CD4-positive, alpha-beta T cell treated with Interferon gamma for 1 hour (primary cell): ENCODE data around the gene WNT5B.

ENCODE experiments used
- DNase-seq: peaks from one replicate; pipeline ENCODE4 v3.0.0-alpha.2; 2020

Gene WNT5B

GRCh38 chr12:1656902-1657301 is 27.9 kb downstream of the WNT5B start:
- DNase-seq: no peak

DNA sequence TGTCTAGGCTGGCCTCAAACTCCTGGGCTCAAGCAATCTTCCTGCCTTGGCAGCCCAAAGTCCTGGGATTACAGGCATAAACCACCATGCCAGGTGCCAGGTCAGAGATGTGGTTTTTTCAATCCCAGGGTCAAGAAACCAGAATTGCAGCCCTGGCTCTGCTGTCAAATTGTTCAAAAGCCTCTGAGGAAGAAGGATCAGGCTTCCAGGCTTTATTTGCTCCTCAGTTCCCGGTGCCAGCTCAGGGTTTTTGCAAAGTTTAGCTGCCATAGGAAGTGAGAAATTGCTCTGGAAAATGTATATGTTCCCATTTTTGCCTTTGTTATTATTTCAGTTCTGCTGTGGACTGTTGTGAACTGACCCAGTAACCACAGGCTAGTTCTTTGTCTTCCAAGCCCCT is 28.7 kb downstream of the WNT5B start:
- DNase-seq: no peak

- DNase-seq: peak; percentile 53
These were observed 31.5 kb downstream of the WNT5B start for GRCh38 chr12:1660304-1661187.

DNA sequence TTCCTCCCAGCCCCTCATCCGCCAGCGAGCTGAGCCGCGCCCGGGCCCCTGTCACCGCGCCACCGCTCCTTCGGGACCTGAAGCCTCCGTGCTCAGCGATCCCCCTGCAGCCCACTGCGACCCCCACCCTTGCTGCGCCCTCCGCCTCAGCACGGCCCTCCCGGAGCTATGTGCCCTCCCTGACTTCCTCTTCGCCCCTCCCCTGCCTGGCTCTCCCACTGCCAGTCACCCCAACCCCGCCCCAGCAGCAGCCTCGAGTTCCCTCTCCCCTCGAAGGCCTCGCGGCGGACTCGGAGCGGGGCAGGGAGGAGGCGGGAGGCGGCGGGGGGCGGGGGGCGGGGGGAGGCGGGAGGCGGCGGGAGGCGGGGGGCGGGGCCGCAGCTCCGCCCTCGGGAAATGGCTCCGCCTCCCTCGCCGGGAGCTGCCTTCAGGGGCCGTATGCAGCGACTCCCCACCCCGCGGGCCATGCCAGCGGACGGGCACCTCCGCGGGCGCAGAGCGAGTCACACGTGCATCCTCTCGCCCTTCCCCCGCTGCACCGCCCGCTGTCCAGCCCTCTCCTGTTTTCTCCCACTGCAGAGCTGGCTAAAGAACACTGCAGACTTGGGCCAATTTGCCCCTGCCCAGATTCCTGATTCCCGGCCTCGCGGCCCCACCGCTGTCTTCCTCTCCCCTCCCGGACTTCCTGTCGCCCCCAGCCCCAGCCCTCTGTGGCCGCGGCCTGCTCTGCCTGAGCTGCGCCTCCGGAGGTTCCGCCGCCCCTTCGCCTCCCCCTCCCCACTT is 32.7 kb downstream of the WNT5B start:
- peak; percentile 90 for DNase-seq

DNA sequence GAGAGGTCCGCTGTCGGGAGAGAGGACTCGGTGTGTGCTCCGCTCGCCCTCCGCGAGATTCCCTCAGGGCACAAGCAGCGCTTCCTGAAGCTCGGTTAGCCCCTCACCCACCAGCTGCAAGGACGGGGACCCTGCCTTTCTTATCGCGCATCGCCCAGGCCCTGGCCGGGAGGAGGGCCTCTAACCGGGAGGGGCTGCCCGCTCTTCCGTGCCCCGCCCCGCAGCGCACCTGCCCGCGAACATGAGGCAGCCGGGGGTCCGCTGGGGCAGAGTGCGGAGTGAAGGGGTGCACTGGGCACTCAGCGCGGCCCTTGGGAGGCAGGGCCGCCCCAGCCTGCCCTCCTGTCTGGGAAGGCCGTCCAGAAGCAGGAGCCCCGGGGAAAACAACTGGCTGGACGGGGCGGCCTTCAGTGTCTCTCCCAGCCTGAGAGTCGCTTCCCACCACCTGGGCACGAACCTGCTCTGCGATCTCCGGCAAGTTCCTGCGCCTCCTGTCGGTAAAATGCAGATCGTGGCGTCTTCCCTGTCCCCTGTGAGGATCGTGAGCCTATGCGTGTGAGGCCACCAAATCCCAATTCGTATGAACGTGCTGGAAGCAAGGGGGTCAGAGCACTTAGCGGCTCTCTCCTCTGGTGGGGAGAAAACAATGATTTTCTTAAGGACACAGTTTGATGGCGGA is 33.9 kb downstream of the WNT5B start:
- no peak for DNase-seq

DNA sequence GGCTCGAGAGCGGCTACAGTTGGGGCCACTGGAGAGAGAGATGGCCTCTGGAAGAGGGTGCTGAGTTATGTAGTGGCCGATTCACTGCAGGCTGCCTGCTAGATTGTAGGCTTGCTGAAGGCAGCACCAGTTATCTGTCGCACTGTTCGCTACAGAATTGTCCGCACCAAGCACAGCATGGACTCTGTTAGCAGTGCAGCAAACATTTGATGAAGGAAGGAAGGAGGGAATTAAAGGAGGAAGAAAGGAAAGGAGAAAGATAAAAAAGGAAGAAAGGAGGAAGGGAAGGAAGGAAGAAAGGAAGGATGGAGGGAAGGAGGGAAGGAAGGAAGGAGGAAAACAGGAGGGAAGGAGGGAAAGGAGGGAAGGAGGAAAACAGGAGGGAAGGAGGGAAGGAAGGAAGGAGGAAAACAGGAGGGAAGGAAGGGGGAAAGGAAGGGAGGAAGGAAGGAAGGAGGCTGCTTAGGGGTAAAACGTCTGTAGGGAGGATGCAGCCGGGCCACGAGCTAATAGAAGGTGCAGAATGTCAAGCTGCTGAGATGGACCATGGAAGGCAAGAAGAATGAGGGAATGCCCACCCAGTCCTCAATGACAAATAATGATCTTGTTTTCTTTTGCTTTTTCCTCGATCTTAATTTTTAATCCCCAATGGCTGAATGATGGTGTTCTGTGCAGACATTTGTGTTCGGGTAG is 34.6 kb downstream of the WNT5B start:
- no peak for DNase-seq

DNA sequence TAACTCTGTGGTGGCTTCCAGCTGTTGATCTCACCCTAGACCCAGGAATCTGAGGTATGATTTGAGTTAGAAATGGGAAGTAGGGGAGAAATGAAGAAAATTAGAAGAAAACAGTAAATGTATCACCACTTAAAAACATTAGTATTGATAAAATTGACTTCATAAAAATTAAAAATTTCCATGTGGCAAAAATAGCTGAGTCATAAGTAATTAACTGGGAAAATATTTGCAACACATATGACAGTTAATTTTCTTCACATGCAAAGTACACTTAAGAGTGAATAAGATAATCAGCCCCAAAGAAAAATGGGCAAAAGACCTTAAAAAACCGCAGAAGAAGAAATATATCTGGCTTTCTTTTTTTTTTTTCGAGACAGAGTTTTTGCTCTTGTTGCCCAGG is 36.3 kb downstream of the WNT5B start:
- DNase-seq: no peak

GRCh38 chr12:1666215-1666614 is 37.2 kb downstream of the WNT5B start:
- no peak for DNase-seq

- DNase-seq: no peak
These were observed 37.7 kb downstream of the WNT5B start for GRCh38 chr12:1666685-1667162.

DNA sequence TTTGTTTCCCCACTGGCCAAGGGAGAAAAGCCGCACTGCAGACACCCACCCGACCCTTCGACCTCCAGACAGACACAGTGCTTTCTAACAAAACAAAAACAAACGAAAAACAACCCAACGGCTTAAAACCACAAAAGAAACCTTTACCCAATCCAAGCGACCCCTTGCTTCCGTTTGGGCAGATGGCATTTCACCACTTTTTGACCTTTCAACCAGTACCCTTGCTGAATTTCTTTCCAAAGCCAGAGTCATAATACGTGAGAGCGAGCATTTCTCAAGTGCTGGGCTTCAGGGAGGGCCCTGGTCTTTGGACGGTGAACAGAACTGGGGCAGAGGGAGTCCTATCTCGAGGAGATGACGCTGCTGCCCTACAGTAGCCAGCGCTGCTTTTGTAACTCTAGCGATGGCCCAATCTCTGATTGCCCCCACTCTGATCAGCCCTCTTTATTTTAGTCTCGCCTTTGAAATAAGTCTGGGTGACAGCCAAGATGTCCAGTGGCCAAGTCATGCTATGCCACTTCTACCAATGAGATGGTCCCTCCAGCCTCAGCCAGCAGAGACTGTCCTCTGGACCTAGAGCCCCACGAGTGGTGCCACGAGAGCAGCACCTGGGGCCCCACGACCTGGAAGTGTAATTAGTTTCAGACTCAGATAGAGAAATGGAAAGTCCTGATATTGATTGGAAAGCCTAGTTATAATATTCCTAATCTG is 40.0 kb downstream of the WNT5B start:
- peak; percentile 6 for DNase-seq

DNA sequence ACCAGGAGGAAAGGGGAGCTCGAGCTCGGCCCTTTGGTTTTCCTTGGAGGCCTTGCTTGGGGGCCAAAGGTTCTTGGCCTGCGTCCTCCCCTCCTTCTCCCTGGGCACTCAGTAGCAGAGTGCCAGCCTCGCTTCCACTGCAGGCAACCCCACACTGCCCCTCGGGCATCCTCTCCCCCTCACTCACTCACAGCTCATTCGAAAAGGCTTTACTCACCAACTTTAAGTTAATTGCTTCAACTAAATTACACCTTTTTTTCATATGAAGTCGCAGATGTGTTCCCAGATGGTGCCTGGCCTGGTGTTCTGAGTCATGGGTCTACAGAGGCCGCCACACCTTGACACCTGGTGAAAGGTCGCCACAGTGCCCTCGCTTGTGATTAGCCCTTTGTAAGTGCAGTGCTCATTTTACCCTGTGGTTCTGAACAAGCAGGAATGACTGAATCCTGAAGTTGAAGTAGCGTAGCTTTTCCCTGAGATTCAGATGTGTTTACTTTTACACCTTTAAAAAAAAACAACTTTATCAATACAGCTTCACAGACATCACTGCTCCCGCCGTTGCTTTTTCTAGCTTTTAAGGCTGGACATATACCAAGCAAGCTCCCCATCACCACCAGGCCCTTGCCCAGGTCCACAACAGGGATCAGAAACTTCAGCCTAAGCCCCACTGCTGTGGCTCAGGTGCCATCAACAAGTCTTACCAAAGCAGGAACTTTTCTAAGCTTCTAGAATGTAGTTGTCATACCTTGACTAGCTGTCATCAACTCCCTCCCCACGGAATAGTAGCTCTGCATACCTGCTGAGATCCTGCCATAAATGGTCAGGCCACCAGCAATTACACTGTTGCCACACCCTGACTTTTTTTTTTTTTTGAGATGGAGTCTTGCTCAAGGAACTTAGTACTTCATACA is 41.6 kb downstream of the WNT5B start:
- DNase-seq: no peak

GRCh38 chr12:1676043-1676442 is 47.0 kb downstream of the WNT5B start:
- no peak for DNase-seq

DNA sequence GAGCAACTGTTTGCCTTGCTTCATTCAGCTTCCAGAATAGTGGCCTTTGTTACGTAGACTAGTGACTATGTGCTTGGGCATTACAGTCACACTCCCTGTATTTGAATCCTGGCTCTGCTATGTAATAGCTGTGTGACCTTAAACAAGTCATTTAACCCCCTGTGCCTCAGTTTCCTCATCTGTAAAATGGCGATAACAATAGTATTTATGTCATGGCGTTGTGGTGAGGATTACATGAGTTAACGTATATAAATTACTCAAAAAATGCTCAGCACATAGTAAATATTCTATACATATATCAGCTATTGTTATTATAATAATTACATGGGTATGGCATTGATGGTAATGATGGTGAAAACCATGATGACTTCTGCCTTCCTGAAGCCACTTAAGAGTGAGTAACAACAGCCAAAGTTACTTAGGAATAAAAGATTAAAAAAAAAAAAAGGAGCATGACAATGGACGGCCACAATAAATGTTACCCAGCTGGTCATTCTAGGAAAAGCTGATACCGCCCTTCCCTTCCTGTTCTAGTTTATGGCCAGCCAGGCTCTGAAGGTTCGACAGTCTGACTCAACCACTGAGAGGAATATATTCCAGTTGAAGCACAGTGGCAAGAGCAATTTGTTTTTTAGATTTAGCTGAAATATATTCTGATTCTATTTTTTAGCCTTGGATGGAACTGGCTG is 51.9 kb downstream of the WNT5B start:
- no peak for DNase-seq

GRCh38 chr12:1681493-1681807 is 52.4 kb downstream of the WNT5B start:
- no peak for DNase-seq

DNA sequence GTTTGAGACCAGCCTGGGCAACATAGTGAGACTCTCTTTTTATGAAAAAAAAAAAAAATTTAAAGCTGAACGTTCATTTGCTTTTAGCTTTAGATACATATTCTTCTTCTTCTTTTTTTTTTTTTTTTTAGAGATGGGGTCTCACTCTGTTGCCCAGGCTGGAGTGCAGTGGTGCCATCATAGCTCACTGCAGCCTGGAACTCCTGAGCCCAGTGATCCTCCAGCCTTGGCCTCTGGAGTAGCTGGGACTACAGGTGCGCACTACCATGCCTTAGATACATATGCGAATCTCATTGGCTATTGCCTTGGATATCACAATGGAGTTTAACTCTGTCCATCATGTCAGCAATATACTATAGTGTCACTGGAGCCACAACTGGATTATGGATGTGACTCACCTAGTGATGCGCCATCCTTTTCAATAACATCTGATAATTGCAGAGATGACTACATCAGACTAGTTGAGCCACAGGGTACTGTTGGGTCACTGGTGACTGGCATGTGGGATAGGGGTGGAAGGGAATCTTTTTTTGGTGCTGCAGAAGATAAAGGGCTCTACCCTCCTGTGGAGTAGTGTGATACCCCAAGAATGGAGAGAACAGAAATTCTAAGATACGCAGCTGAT is 59.2 kb downstream of the WNT5B start:
- no peak for DNase-seq

- DNase-seq: peak; percentile 95
These were observed 61.6 kb downstream of the WNT5B start, which contains the start of gene ADIPOR2 for GRCh38 chr12:1690578-1691122. ADIPOR2 (plus strand) TSS chr12:1691070; CDS start chr12:1754344, 63,274 bp downstream.

- DNase-seq: no peak
These were observed 62.3 kb downstream of the WNT5B start for GRCh38 chr12:1691123-1692007.

DNA sequence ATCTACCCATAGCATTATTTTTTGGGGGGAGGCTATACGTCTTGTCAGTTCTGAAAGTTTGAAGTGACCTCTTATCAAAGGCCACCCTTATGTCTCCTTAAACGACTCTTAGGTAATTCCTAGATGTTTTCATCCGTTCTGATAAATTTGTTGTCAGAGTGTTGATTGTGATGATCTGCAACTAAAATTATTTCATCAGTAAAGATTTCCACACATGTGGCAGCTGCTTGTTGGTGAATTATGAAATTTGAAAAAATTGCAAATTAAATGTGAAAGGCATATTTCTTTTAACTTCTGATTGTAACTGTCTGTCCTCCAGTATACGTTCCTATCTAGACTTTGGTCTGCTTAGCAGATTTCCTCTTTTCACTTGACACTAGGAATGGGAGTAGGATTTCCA is 63.2 kb downstream of the WNT5B start:
- no peak for DNase-seq
